K562 (cell line): ENCODE data around the gene CCNQ. TPM values are rescaled to one million over a fixed set of nuclear protein-coding genes. Genes with fewer than 3 reads are reported as not detected.

ENCODE experiments used
- BMI1 ChIP-seq: fragments of 150-350 bp; IDR thresholded peaks from 2 replicates; pipeline ENCODE4 v1.6.1; 2014; ENCODE audit warnings: low read length
- COPS2 ChIP-seq: fragments of 450-650 bp; conservative IDR thresholded peaks from 2 replicates; pipeline ENCODE4 v1.6.1; 2016; ENCODE audit warnings: mild to moderate bottlenecking, moderate library complexity
- EP400 ChIP-seq: fragments of 450-650 bp; IDR thresholded peaks from 2 replicates; pipeline ENCODE4 v1.6.1; 2017; ENCODE audit warnings: antibody characterized with exemption, mild to moderate bottlenecking, moderate library complexity
- GTF2E2 ChIP-seq: fragments of 200-800 bp; sonication (Bioruptor generic); IDR thresholded peaks from 2 replicates; pipeline ENCODE4 v1.6.1; 2016; ENCODE audit warnings: missing genetic modification characterization, missing compliant biosample characterization
- HEY1 ChIP-seq: fragments of 250-450 bp; sonication (Bioruptor Pico); IDR thresholded peaks from 2 replicates; pipeline ENCODE4 v1.5.0; 2020; ENCODE audit warnings: mild to moderate bottlenecking, moderate library complexity, borderline replicate concordance
- HMG20B ChIP-seq: fragments of 250-450 bp; sonication (Bioruptor Pico); IDR thresholded peaks from 2 replicates; pipeline ENCODE4 v1.5.0; 2021; ENCODE audit warnings: mild to moderate bottlenecking
- KHSRP ChIP-seq: fragments of 450-650 bp; IDR thresholded peaks from 2 replicates; pipeline ENCODE4 v1.6.1; 2017
- MYNN ChIP-seq, 2 experiments: sonication (generic); formaldehyde crosslinking in 1 of 2; IDR thresholded peaks; 2 replicates each; pipeline versions ENCODE4 v1.5.0 to v1.6.1; 2016 to 2020; ENCODE audit warnings: antibody characterized with exemption in 1 of 2, missing genetic modification reagents in 1 of 2
- TCF7L2 ChIP-seq: fragments of 150-350 bp; IDR thresholded peaks from 2 replicates; pipeline ENCODE4 v1.6.1; 2016; ENCODE audit warnings: low read depth, mild to moderate bottlenecking, low read length, moderate library complexity
- TOE1 ChIP-seq, 2 experiments: fragments of 450-650 bp in 1 of 2; sonication (generic) in 1 of 2; formaldehyde crosslinking in 1 of 2; IDR thresholded peaks; 2 replicates each; pipeline versions ENCODE4 v1.7.1 to v1.8.0; 2016 to 2022; ENCODE audit warnings: borderline replicate concordance in 2 of 2, mild to moderate bottlenecking in 2 of 2, antibody characterized with exemption in 1 of 2, inconsistent platforms in 1 of 2, low read depth in 1 of 2, missing genetic modification reagents in 1 of 2, moderate library complexity in 1 of 2
- XRCC5 ChIP-seq: fragments of 200-400 bp; formaldehyde crosslinking; IDR thresholded peaks from 2 replicates; pipeline ENCODE4 v1.6.1; 2017; ENCODE audit warnings: low read depth, mild to moderate bottlenecking, low read length
- ZNF175 ChIP-seq: fragments of 200-800 bp; sonication (Bioruptor generic); IDR thresholded peaks from 2 replicates; pipeline ENCODE4 v1.6.1; 2016; ENCODE audit warnings: low read depth, mild to moderate bottlenecking, missing genetic modification characterization, missing compliant biosample characterization
- ZNF445 ChIP-seq: fragments of 250-450 bp; sonication (Bioruptor Pico); IDR thresholded peaks from 2 replicates; pipeline ENCODE4 v1.4.0; 2020; ENCODE audit warnings: low read depth, mild to moderate bottlenecking, moderate library complexity
- polyA plus RNA-seq, 8 experiments: library from polyadenylated mRNA; depleted of rRNA in 4 of 8; stranded (reverse) in 5 of 8; unstranded in 3 of 8; fragments of >200 nt; fragmentation: Nextera tagmentation in 2 of 8; fragmentation: Illumina TruSeq in 1 of 8; extraction: Ambion mirVana in 2 of 8; extraction: Trizol in 1 of 8; gene quantifications; 2 replicates each; pipeline versions ENCODE4 v1.2.1 to v1.2.3, GENCODE V29; 2011 to 2014; ENCODE audit warnings: inconsistent platforms in 1 of 8, missing spikeins in 1 of 8
- total RNA-seq, 7 experiments: library from RNA; depleted of rRNA in 6 of 7; stranded (reverse); fragments of >200 nt in 6 of 7; fragmentation: Illumina TruSeq in 2 of 7; extraction: Trizol in 2 of 7; gene quantifications; 2 replicates each; pipeline versions ENCODE4 v1.2.1 to v1.2.3, GENCODE V29; 2011 to 2021; ENCODE audit warnings: low replicate concordance in 1 of 7
- TF ChIP-seq, protein P1 (sequence below), 2 experiments: fragments of 450-650 bp; IDR thresholded peaks; 2 replicates each; pipeline ENCODE4 v1.6.1; 2016; ENCODE audit warnings: mild to moderate bottlenecking in 2 of 2, borderline replicate concordance in 1 of 2, low read depth in 1 of 2, moderate library complexity in 1 of 2
- TF ChIP-seq, protein P2 (sequence below): fragments of 250-450 bp; sonication (Bioruptor Pico); IDR thresholded peaks from 2 replicates; pipeline ENCODE4 v1.4.0; 2020; ENCODE audit warnings: mild to moderate bottlenecking, moderate library complexity

CCNQ gene
- total and polyA plus RNA-seq, 9 of the 15 experiments (the other 6 are each of a cell fraction or from before 2014, with no cell fraction given), result 0.92 to 53.8 (median 25.3) TPM

DNA sequence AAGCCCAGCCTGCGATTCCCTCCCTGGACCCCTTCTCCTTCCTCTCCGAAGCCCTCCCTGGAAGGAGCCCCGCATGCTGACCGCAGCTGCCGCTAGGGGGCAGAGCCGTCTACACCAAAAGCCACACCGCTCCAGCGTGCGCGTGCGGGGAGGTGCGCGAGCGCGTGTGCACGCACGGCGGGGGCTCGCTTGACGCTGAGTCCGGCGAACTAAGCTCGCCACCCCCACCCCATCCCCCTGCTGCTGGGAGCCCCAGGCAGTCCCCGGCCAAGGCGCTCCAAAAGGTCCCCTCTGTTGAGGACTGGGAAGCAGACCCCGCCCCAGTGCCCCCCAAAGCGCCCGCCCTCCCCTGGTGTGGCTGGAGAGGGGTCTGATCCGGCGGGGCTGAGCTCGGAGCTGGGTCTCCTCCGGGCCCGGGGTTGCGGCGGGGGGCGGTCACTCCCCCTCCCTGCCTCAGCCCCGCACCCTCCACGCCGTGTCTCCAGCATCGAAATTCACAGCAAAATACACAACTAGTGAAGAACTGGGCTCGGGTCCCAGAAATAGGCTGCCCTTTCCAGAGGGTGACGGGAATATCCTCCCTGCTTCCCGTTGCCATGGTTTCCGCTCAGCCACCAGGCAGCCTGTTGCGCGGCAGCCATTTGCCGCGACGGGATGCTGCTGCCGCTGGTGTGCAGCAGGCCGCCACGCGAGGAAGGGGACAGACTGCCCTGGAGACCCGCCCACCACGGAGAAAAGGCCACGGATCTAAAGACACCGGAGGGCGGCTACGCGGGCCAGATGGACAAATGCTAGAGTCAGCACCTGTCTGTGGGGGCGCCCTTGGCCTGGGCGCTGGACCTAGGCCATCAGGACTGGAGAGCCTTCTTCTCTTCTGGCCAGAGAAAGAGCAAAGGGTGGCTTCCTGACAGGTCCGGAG is 11.2 kb upstream of the CCNQ start (continued):
- TF ChIP-seq, protein P1, sequence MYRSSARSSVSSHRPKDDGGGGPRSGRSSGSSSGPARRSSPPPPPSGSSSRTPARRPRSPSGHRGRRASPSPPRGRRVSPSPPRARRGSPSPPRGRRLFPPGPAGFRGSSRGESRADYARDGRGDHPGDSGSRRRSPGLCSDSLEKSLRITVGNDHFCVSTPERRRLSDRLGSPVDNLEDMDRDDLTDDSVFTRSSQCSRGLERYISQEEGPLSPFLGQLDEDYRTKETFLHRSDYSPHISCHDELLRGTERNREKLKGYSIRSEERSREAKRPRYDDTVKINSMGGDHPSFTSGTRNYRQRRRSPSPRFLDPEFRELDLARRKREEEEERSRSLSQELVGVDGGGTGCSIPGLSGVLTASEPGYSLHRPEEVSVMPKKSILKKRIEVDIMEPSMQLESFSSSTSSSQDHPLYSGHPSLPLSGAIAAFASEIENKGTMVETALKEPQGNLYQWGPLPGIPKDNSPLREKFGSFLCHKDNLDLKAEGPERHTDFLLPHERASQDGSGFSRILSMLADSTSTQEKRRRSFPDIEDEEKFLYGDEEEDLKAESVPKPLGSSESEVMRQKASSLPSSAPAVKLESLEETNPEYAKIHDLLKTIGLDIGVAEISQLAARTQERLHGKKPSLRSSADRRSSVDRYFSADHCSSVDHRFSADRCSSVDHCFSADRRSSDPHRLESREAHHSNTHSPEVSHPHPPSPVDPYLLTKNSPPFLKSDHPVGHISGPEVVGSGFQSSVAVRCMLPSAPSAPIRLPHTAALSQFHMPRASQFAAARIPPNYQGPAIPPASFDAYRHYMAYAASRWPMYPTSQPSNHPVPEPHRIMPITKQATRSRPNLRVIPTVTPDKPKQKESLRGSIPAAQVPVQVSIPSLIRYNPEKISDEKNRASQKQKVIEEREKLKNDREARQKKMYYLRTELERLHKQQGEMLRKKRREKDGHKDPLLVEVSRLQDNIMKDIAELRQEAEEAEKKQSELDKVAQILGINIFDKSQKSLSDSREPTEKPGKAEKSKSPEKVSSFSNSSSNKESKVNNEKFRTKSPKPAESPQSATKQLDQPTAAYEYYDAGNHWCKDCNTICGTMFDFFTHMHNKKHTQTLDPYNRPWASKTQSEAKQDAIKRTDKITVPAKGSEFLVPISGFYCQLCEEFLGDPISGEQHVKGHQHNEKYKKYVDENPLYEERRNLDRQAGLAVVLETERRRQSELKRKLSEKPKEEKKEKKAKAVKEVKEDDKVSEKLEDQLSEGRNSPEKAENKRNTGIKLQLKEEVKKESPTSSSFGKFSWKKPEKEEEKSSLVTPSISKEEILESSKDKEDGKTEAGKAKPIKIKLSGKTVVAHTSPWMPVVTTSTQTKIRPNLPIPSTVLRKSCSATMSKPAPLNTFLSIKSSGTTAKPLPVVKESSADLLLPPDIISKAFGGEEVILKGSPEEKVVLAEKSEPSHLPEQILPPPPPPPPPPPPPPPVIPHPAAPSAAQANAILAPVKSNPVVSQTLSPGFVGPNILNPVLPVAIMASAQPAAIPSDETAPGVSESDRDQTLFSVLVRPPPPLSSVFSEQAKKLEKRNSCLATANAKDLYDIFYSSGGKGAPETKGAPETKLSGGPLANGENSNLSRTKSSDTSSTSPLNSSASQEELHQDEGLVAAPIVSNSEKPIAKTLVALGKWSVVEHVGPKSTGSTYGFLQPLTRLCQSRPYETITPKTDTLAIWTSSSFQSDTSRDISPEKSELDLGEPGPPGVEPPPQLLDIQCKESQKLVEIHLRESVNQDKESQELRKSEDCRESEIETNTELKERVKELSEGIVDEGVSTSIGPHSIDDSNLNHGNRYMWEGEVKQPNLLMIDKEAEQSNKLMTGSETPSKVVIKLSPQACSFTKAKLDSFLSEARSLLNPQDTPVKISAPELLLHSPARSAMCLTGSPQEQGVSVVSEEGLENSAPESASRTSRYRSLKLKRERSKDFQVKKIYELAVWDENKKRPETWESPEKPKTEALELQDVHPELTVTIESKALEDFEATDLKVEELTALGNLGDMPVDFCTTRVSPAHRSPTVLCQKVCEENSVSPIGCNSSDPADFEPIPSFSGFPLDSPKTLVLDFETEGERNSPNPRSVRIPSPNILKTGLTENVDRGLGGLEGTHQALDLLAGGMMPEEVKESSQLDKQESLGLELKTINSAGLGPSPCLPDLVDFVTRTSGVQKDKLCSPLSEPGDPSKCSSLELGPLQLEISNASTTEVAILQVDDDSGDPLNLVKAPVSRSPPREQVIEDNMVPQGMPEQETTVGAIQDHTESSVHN (IDR thresholded peaks at IDR 0.05; ENCODE audit: borderline replicate concordance in 1 of 2, low read depth in 1 of 2), result no peak
- TF ChIP-seq ZNF445 (CRISPR knock-in tag), result no peak
- TF ChIP-seq BMI1, result no peak
- TF ChIP-seq HEY1 (CRISPR knock-in tag), result no peak
- TF ChIP-seq GTF2E2 (tag), result no peak
- no peak for TF ChIP-seq HMG20B (CRISPR knock-in tag)
- TF ChIP-seq TCF7L2, result no peak
- no peak for TF ChIP-seq ZNF175 (CRISPR knock-in tag)
- TF ChIP-seq TOE1 (IDR thresholded peaks at IDR 0.05; ENCODE audit: borderline replicate concordance), result no peak
- no peak for TF ChIP-seq TOE1 (CRISPR knock-in tag; IDR thresholded peaks at IDR 0.05; ENCODE audit: borderline replicate concordance, low read depth)
- no peak for TF ChIP-seq XRCC5
- TF ChIP-seq EP400, result no peak
- TF ChIP-seq, protein P2, sequence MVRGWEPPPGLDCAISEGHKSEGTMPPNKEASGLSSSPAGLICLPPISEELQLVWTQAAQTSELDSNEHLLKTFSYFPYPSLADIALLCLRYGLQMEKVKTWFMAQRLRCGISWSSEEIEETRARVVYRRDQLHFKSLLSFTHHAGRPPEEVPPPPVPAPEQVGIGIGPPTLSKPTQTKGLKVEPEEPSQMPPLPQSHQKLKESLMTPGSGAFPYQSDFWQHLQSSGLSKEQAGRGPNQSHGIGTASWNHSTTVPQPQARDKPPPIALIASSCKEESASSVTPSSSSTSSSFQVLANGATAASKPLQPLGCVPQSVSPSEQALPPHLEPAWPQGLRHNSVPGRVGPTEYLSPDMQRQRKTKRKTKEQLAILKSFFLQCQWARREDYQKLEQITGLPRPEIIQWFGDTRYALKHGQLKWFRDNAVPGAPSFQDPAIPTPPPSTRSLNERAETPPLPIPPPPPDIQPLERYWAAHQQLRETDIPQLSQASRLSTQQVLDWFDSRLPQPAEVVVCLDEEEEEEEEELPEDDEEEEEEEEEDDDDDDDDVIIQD (CRISPR knock-in tag), result no peak
- TF ChIP-seq MYNN (IDR thresholded peaks at IDR 0.05), result no peak
- no peak for TF ChIP-seq MYNN (CRISPR knock-in tag; IDR thresholded peaks at IDR 0.05)
- no peak for TF ChIP-seq KHSRP
- no peak for TF ChIP-seq COPS2
